ENCODE measurements around the gene TIGD1.

Gene TIGD1

DNA sequence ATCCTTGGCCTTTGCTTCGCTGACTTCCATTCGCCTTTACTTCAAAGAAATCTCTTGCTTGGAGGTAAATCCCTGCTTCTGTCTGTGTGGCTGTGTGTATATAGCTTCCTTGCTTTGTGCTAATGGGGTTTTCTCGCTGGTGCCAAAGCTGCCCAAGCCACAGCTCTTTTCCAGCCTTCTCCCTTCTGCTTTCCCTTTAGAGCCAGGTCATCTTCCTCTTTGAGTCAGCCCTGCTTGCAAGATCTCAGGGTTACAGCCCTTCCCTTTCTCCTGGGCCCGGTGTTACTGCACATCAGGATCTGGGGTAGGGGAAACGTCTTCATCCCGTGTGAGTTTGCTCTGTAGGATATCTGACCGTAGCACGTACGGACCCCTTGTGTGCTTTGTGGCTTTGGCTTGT, 19.2 kb upstream of the TIGD1 start:
- no peak for DNase-seq

DNA sequence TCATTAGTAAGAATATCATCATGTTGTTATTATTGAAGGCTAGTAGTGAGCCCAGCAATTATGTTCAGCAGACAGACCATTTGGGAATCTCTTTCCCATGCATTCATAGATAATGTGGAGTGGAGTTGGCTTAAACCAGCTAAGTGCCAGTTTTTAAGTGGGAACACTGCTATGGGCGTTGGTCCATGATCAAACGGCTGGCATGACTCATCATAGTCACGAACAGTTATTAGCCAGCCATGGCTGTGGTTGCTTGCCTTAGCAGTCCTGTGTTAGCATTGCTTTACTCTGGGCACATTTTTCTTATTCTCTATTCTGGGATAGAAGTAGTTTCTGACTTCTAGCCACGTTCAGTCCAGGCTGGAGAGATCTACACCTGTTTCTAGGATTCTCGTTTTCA, 17.8 kb upstream of the TIGD1 start:
- DNase-seq, result no peak

DNA sequence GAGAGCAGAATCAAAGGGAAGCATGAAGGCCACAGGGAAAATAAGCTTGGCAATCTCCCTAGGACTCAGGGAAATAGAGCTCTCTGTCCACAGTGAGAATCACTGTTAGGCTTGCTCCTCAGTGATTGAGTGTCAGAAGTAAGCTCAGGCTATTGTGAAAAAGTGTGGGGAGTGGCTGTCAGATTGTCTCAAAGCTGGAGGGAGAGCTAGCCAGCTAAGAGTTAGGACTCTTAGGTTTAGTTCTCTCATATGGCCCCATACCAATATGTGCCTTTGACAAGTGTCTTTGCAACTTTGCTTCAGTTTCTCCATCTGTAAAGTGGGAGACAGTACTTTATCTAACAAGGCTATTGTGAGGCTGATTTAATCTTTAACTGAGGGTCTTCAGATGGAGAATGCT, 17.4 kb upstream of the TIGD1 start:
- no peak for DNase-seq

DNA sequence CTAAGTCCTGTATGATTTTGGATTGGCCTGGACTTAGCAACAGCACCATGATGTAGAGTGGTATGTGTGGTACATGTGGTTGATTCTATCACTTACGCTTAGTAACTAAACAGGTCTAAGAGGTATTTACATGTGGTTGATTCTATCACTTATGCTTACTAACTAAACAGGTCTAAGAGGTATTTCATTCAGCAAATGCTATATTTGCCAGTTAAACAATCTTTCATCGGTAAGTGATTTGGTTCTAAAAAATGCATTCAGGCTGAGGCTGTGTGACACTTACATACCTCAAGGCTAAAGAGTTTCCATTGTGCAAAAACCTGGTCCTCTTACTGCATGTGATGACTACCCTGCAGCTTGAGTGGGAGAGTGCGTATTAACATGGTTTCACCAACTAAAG, 13.2 kb upstream of the TIGD1 start:
- no peak for DNase-seq

DNA sequence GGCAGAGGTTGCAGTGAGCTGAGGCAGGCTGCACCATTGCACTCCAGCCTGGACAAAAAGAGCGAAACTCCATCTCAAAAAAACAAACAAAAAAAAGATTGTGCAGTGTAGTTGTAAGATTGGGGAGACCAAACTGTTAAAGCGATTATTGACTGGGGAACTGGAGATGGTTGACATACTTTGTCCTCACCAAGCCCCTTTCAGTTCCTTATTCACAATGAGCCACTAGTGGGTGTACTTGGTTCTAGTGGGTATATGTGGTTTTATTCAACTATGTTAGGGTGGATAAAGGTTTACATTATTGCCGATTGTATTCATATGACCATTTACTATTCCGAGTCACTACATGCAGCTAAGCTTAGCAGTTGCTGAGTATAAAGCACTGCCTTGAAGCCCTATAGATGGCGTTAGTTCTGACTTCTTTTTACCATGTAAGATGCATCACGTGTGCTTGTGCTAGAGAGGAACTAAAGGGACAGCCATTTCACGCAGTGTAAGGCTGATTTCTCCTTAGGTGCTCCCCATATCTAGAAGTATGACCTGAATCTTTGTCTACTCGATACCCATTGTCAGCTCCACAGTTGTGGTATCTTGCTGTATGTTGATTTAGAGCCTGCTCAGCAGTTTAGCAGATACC, 12.3 kb upstream of the TIGD1 start:
- no peak for DNase-seq

DNA sequence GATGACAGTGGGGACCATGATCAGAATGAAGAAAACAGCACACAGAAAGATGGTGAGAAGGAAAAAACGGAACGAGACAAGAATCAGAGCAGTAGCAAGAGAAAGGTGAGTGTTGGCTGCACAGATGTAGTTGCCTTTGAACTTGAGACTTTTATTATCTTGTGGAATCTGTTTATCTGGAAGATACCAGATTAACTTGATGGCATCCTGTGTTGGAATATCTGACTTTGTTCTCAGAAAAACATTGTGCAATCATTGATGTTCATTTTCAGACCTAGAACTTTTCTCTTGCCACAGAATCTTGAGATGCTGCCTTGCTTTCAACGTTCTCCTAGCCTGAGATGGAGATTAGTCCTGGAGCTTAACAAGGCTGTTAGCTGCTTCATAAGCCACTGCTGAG, 6.1 kb upstream of the TIGD1 start:
- no peak for DNase-seq

DNA sequence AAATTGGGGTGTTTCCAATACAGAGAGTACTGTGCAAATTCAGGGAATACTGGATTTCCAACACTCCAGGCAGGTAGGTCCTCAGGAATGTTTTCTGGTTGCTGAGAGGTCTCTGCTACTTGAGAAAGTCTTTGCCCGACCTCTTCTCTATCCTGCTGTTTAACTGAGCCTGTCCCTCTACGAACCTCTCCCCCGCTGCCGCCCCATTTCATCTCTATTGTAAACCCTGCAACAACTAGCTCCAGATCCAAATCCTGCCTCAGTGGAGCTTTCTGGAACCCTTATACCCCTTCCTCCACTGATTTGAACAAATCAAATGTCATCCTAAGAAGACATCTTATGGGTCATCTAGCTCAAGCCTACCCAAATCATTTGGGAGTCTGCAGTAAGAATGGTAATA, 1.4 kb upstream of the TIGD1 start:
- no peak for DNase-seq

DNA sequence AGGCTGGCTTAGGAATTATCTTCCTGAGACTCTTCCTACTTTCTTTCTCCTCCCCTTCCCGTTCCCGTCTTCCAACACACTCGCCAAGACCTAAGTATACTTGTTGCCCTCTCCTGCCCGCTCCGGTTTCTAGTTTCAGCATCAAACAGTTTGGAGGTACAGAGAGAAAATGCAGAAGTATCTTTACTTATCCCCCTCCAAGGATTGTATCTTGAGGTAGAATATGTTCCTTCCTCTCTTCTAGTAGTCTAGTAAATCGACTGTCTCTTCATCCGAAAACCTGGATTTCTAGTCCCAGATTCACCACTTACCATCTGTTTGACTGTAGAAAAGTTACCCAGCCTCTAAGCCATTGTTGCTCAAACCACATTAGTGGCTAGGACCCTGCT, 887 bp upstream of the TIGD1 start:
- no peak for DNase-seq

DNA sequence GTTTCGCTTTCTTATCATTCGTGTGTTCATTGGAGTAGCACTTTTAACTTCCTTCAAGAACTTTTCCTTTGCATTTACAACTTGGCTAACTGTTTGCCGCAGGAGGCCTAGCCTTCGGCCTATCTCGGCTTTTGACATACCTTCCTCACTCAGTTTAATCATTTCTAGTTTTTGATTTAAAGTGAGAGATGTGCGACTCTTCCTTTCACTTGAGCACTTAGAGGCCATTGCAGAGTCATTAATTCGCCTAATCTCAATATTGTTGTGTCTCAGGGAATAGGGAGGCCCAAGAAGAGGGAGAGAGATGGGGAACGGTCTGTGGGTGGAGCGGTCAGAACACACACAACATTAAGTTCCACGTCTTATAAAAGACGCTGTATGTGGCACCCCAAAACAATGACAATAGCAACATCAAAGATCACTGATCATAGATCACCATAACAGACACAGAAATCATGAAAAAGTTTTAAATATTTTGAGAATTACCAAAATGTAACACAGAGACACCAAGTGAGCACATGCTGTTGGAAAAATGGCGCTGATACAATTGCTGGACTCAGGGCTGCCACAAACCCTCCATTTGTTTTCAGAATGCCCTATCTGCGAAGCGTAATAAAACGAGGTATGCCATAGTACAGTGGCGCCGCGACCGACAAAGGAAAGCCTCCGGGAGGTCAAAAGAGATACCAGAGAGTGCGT, 553 bp downstream of the TIGD1 start:
- no peak for DNase-seq

DNA sequence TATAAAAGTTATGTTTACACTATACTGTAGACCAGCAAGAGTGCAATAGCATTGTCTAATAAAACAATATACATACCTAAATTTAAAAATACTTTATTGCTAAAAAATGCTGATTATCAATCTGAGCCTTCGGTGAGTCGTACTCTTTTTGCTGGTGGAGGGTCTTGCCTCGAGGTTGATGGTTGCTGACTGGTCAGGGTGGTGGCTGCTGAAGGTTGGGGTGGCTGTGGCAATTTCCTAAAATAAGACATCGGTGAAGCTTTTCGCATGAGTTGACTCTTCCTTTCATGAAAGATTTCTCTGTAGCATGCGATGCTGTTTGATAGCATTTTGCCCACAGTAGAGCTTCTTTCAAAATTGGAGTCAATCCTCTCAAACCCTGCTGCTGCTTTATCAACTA, 2.4 kb downstream of the TIGD1 start:
- no peak for DNase-seq

DNA sequence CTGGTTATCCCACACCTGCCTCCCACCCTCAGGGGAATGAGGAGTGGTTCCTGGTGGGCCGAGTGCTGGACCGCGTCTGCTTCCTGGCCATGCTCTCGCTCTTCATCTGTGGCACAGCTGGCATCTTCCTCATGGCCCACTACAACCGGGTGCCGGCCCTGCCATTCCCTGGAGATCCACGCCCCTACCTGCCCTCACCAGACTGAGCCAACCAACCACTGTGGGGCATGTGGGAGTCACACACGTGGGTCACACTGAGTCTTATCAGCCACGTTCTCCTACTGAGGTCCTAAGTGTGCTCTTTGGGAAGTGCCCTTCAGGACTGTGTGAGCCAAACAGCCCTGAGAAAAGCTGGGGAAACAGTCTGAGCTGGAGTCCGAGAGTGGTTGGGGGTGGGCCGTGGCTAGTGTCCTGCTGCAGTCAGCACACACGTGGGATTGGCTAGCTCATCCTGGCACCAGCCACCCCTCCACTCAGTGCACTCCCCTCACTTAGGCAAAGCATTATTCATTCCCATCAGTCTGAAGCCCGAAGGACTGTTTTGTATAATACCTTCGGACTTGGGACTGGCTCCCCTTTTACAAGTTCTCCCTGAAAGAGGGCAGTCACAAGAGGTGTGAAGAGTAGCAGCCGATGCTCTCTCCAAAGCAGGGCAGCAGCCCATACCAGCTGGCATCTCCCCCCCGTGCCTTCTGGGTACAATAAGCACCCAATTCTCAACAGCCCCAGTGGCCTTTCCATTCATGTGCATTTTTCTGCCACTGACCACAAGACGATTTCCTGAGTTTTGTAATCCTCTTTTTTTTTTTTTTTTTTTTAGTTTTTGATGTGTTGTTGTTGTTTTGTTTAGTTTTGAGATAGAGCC, 4.6 kb downstream of the TIGD1 start:
- DNase-seq, result no peak

DNA sequence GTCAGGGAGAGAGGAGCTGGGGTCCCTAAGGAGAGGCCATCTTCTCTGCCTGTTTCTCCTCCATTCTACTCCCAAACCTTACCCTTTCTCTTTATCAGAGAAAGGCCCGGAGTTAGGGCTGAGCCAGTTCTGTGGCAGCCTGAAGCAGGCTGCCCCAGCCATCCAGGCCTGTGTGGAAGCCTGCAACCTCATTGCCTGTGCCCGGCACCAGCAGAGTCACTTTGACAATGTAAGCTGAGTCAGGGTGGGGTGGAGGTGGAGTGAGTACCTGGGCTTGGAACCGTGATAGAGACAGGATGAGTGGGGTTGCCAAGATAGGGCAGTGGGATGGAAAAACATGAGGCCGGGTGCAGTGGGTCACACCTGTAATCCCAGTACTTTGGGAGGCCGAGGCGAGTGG, 5.7 kb downstream of the TIGD1 start:
- DNase-seq, result no peak

DNA sequence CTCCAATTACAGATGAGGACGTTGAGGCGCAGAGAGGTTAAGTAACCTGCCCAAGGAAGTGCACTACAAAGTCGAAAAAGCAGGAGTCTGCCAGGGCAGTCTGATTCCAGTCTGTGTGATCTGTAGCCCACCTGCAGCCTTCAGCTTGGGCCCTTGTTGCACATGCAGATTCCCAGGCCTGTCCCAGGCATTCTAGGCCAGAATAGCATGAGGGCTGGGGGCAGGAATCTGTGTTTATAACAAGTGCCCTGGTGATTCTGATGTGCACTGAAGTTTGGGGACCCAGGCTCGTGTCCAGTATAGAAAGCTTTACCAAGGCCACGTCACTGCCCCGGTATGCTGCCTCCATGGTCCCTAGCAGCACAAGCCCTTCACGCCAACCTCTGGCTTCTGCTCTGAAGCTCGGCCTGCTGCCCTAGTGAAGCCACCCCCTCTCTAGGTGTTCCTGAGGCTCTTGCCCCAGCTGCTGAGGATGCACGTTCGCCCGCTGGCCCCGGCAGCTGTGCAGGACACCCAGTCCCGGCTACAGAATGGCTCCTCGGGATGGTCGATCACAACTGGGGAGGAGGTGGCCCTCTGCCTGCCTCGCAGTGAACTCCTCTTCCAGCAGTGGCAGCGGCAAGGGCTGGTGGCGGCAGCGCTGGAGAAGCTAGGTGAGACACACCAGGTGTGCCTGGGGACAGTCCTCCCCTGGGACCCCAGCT, 6.3 kb downstream of the TIGD1 start:
- DNase-seq, result no peak

DNA sequence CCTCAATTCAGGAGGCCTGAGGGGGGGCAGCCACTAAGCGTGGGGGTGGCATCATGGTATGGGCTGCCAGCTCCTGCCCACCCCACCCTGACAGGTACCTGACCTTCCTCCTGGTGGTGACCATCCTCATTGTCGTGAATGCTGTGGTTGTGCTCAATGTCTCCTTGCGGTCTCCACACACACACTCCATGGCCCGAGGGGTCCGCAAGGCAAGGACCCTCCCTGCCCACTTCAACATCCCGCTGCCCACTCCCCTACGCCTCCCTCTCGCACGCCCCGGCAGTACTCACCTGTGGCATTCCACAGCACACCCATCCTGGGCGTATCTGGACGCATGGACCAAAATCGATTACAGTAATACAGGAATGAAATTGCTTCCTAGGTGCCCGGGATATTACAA, 6.9 kb downstream of the TIGD1 start:
- DNase-seq, result no peak

DNA sequence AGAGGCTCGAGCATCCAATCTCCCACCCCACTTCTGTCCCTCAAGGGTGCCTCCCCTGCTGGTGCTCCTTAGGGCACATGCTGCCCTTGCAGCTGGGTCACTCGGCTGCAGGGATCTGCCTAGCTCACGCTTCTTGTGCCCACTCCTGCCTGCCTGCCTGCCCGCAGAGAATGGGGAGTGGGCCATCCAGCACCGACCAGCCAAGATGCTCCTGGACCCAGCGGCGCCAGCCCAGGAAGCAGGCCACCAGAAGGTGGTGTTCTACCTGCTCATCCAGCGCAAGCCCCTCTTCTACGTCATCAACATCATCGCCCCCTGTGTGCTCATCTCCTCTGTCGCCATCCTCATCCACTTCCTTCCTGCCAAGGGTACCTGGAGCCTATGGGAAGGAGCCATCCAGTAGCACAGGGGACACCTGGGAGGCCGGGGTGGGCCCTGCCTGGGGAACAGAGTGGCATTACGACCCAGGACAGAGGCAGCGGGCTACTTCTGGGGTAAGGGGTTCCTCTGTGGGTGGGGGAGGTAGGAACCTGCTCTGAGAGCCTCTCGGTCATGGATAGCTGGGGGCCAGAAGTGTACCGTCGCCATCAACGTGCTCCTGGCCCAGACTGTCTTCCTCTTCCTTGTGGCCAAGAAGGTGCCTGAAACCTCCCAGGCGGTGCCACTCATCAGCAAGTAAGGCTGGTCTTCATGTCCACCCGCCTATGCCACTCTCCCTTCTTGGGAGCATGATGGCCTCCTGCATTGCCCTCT, 7.5 kb downstream of the TIGD1 start:
- DNase-seq, result no peak

DNA sequence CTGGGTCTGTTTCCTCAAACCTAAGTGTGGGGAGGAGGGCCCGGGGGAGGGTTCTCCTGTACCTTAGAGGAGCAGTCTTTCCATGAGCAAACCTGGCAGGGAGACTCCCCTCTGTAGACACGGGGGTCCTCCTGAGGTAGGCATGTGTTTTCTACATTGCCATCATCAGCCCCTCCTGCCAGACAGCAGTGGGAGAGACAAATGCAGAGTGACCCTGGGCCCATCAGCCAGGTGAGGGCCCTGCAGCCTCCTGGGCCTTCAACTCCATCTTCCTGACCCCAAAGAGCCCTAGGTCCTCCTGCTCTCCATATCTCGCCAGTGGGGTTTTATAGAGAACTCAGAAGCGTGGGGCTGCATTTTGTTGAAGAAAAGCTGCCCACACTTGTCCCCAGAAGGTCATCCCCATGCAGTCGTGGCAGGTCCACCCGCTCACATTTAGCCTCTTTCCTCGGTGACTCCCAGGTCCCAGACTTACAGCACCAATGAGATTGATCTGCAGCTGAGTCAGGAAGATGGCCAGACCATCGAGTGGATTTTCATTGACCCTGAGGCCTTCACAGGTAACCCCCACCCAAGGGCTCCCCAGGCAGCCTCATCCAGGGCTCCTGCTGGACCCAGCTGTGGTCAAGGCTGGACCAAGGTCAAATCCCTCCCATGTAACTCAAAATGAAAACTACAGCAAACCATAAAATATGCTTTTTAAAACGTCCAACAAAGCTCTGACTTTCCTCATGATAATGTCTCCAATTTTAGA, 8.2 kb downstream of the TIGD1 start:
- no peak for DNase-seq

DNA sequence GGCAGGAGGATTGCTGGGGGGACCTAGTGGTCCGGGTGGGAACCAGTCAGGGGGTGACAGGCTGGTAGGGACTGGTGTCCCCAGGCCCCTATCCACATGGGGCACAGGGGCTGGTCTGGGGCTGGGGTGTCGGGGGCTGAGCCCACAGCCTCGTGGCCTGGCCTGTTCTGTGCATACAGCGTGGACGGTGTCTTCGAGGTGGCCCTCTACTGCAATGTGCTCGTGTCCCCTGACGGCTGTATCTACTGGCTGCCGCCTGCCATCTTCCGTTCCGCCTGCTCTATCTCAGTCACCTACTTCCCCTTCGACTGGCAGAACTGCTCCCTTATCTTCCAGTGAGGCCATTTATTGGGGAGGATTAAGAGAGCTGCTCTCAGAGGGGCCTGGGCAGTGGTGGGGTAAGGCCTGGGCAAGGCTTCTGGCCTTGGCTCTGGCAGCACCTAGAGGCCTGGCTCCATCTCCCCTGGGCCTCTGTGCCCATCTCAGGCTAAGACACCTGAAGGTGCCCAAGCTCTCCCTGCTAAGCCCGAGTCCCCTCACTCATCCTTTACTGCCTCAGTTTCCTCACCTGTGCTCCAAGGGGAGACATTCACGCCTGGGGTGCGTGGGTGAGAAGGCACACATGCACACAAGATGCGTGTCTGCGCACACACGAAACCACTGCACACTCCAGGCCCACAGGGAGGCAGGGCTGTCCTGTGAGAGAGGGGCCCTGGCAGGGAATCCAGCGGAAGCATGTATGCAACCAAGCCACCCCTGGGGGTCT, 9.0 kb downstream of the TIGD1 start:
- DNase-seq, result no peak

DNA sequence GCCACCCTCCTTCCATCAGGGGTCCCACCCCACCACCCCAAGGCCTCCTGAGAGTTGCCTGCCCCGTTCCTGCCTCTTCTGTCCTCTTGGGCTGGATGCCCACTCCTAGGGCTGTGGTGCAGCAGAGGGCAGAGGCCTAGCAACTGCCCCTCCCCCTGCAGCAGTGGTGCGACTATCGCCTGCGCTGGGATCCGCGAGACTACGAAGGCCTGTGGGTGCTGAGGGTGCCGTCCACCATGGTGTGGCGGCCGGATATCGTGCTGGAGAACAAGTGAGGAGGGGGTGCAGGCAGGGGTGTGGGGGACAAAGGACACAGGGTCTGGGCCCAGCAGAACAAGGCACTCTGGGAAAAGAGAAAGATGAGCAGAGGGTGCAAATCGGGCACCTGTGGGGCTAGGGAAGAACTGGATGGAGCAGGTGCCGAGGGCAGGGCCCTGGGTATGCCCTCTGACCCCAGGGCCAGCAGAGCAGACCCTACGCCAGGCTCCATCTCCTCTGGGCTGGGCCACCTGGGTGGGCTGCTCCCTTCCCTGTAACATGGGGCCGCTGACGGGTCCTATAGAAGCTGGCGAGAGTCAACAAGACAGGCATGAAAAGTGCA, 9.8 kb downstream of the TIGD1 start:
- DNase-seq, result no peak

DNA sequence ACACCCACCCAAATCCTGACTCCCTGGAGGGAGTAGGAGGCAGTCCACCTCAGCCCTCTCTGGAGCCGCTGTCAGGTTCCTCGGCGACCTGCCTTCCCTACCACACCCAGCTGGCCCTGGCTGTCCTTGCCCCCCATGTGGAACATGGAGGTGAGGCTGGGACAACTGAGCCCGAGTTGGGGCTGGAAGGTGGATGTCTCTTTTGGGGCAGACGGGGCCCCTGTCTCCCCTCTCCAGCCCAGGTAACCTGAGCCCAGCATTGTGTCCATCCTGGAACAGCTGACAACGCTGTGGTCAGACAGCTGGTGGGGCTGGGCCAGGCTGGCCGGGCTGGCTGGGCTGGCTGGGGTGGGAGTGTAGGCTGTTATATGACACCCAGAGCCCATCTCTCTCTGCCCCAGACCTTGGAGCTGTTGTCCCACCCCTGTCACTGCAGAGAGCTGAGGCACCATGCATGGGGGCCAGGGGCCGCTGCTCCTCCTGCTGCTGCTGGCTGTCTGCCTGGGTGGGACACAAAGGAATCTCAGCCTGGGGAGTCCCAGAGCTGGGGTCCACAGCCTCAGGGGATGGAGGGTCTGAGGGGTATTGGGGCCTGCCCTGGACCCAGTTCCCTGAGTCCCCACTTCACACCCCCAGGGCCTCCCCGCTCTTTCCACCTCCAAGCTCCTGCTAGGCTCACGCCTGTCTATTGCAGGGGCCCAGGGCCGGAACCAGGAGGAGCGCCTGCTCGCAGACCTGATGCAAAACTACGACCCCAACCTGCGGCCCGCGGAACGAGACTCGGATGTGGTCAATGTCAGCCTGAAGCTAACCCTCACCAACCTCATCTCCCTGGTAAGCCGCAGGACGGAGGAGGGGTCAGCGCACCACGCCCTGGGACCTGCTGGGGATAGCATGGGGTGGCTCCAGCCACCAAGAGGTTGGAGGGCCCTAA, 10.8 kb downstream of the TIGD1 start, which contains the start of gene CHRNG:
CHRNG (plus strand) TSS at position 395 of the 934 bp plus-strand sequence; CDS start at position 451, 56 bp downstream.
- no peak for DNase-seq
